ENCODE results near the gene RAPGEFL1.

Gene RAPGEFL1

DNA sequence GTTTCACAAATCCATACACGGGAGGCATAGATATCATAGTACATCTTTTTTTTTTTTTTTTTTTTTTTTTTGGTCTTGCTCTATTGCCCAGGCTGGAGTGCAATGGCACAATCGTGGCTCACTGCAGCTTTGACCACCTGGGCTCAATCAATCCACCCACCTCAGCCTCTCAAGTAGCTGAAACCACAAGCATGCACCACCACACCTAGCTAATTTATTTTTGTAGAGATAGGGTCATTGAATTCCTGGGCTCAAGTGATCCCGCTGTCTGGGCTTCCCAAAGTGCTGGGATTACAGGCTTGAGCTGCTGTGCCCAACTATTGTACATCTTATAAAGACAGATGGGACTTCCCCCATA, 3.5 kb upstream of the RAPGEFL1 start:
- Histone ChIP-seq H3K27ac (ENCODE audit: low read depth, low read length) (no peak overlapping the region), H2AFZ (ENCODE audit: low read length, unreplicated experiment) (no peak overlapping the region), H3K27me3 (ENCODE audit: insufficient read depth, low read length) (no peaks in the 10 kb centered on the region), H3K79me2 (ENCODE audit: control insufficient read depth, insufficient read depth, low read length, unreplicated experiment) (no peaks in the 10 kb centered on the region), H3K4me3 (ENCODE audit: low read depth, low read length) (no peak overlapping the region), H3K36me3 (ENCODE audit: insufficient read depth, low read length) (peaks cover 27% of the 10 kb centered on the region), H3K4me1 (ENCODE audit: control insufficient read depth, insufficient read depth, low read length, unreplicated experiment) (peaks cover 8% of the 10 kb centered on the region)

DNA sequence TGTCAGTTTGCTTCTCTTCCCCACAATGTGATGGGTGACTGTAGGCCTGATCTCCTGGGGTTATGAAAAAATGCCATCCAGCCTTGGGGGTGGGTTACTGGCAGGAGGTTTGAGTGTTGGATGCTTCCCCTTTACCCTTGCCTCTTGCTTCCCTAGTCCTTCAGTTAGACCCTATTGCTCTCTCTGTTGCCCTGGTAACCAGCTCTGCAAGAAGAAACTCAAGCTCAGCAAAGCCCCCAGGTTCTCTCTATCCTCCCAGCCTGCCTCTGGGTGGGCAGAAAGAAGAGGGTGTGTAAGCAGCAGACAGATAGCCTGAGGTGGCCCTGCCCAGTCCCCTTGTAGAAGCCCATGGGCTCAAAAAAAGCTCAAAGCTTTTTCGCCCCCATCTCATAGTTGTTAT, 2.8 kb upstream of the RAPGEFL1 start:
- Histone ChIP-seq H3K4me3 (ENCODE audit: low read depth, low read length) (no peak overlapping the region), H3K36me3 (ENCODE audit: insufficient read depth, low read length) (peaks cover 20% of the 10 kb centered on the region; the same call in 1 of the 2 replicates), H3K27ac (ENCODE audit: low read depth, low read length) (no peak overlapping the region), H3K4me1 (ENCODE audit: control insufficient read depth, insufficient read depth, low read length, unreplicated experiment) (peaks cover 10% of the 10 kb centered on the region), H2AFZ (ENCODE audit: low read length, unreplicated experiment) (no peak overlapping the region), H3K27me3 (ENCODE audit: insufficient read depth, low read length) (no peaks in the 10 kb centered on the region), H3K79me2 (ENCODE audit: control insufficient read depth, insufficient read depth, low read length, unreplicated experiment) (no peaks in the 10 kb centered on the region)

DNA sequence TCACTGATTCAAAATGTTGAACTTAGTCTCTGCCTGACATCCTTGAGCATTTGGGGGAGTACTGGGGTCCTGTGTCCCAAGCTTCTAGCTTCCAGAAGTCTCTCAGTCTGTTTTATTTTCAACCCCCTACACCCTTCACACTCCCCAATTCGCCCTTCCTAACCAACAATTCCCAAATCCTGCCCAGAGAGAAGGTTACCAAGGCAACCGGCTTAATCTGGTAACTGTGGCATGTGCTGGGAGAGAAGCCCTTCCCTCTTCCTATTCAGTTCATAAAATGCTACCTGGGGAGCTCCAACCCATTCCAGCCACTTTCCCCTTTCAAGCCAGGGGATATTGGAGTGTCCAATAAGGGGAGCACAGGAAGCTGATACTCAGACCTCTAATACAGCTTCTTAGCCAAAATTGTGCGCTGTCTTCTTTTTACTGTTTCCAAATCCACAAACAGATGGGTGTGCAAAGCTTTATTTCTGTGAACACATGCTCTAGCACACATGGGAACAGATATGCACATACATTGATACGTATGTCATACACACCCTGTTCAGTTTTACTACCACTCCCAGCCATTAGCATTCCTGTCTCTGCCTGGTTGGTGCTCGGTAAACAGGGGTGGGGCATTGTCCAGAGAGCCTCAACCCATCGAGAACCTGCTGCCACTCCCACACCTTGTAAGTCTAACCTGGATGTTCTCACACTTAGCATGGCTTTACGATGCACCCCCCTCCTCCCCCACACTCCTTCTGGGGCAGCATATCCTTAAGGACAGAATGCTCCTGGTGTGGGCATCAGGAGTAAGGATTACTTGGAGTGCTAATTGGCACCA, 1.1 kb upstream of the RAPGEFL1 start:
- H3K79me2 ChIP-seq (ENCODE audit: control insufficient read depth, insufficient read depth, low read length, unreplicated experiment): no peaks in the 10 kb centered on the region
- H3K4me3 ChIP-seq (ENCODE audit: low read depth, low read length): no peak overlapping the region
- no peak overlapping the region for H2AFZ ChIP-seq (ENCODE audit: low read length, unreplicated experiment)
- H3K27me3 ChIP-seq (ENCODE audit: insufficient read depth, low read length): no peaks in the 10 kb centered on the region
- peaks cover 23% of the 10 kb centered on the region for H3K4me1 ChIP-seq (ENCODE audit: control insufficient read depth, insufficient read depth, low read length, unreplicated experiment)
- H3K36me3 ChIP-seq (ENCODE audit: insufficient read depth, low read length): peaks cover 6% of the 10 kb centered on the region; the same call in 1 of the 2 replicates
- no peak overlapping the region for H3K27ac ChIP-seq (ENCODE audit: low read depth, low read length)

DNA sequence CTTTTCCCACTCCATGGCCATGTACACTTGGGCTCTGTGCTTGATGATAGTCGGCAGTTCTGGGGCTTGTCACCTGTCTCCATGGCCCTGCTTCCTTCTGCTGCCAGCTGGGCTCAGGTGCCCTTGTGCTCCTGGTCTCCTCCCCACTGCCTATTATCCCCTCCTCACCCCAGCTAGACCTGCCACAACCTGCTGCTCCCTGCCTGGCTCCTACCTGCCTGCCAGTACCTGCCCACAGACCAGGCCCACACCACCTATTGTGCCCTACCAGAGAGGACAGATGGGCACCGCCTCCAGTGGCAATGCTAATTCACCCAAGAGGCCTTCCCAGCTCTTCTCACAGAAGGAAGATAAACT, 538 bp upstream of the RAPGEFL1 start:
- H3K36me3 ChIP-seq (ENCODE audit: insufficient read depth, low read length): peaks cover 4% of the 10 kb centered on the region; the same call in 1 of the 2 replicates
- H3K4me1 ChIP-seq (ENCODE audit: control insufficient read depth, insufficient read depth, low read length, unreplicated experiment): peaks cover 23% of the 10 kb centered on the region
- no peaks in the 10 kb centered on the region for H3K27me3 ChIP-seq (ENCODE audit: insufficient read depth, low read length)
- H3K27ac ChIP-seq (ENCODE audit: low read depth, low read length): no peak overlapping the region
- H3K79me2 ChIP-seq (ENCODE audit: control insufficient read depth, insufficient read depth, low read length, unreplicated experiment): no peaks in the 10 kb centered on the region
- H2AFZ ChIP-seq (ENCODE audit: low read length, unreplicated experiment): no peak overlapping the region
- H3K4me3 ChIP-seq (ENCODE audit: low read depth, low read length): peak overlapping the region; percentile 57; the same call in 1 of the 2 replicates

DNA sequence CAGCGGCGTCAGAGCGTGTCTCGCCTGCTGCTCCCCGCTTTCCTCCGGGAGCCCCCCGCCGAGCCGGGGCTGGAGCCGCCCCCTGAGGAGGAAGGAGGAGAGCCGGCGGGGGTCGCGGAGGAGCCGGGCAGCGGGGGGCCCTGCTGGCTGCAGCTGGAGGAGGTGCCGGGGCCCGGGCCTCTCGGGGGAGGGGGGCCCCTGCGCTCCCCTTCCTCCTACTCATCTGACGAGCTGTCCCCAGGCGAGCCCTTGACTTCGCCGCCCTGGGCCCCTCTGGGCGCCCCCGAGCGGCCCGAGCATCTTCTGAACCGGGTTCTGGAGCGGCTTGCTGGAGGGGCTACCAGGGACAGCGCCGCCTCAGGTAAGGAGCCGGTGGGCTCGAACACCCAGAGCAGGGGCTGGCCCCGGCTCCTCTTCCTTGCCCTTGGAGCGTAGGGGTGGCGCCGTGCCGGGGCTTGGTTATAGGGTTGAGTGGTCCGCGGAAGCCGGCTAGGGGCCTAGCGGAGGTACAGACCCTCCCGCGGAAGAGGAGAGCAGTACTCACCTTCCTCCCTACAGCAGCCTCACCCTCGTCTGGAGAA, 841 bp downstream of the RAPGEFL1 start:
- peaks cover 23% of the 10 kb centered on the region for H3K4me1 ChIP-seq (ENCODE audit: control insufficient read depth, insufficient read depth, low read length, unreplicated experiment)
- no peak overlapping the region for H3K4me3 ChIP-seq (ENCODE audit: low read depth, low read length)
- no peak overlapping the region for H3K27ac ChIP-seq (ENCODE audit: low read depth, low read length)

DNA sequence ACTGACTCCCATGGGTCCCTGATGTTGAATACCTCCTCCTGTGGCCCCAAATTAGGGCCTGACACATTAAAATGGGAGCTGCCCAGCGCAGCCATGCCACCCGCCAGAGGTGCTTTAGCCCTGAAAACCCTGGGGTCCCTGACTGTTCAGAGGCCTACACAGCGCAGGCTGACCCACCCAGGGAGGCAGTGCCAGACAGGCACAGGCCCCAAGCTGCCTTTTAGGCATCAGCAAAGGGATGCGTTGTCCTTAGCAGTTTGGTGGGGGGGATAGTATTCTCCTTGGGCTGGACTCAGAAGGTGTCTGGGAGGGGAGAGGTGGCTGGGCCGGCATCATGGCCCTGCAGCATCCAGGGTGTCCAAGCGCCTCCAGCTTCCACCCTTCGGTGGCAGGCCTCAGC, 1.4 kb downstream of the RAPGEFL1 start:
- H2AFZ ChIP-seq (ENCODE audit: low read length, unreplicated experiment): no peak overlapping the region
- H3K27ac ChIP-seq (ENCODE audit: low read depth, low read length): no peak overlapping the region
- H3K79me2 ChIP-seq (ENCODE audit: control insufficient read depth, insufficient read depth, low read length, unreplicated experiment): no peaks in the 10 kb centered on the region
- H3K36me3 ChIP-seq (ENCODE audit: insufficient read depth, low read length): no peaks in the 10 kb centered on the region
- no peak overlapping the region for H3K4me3 ChIP-seq (ENCODE audit: low read depth, low read length)
- no peaks in the 10 kb centered on the region for H3K27me3 ChIP-seq (ENCODE audit: insufficient read depth, low read length)
- peaks cover 23% of the 10 kb centered on the region for H3K4me1 ChIP-seq (ENCODE audit: control insufficient read depth, insufficient read depth, low read length, unreplicated experiment)

More for the DNA sequence above, 841 bp downstream of the RAPGEFL1 start:
- H3K36me3 ChIP-seq (ENCODE audit: insufficient read depth, low read length): no peaks in the 10 kb centered on the region
- no peaks in the 10 kb centered on the region for H3K79me2 ChIP-seq (ENCODE audit: control insufficient read depth, insufficient read depth, low read length, unreplicated experiment)
- H3K27me3 ChIP-seq (ENCODE audit: insufficient read depth, low read length): no peaks in the 10 kb centered on the region
- H2AFZ ChIP-seq (ENCODE audit: low read length, unreplicated experiment): no peak overlapping the region

DNA sequence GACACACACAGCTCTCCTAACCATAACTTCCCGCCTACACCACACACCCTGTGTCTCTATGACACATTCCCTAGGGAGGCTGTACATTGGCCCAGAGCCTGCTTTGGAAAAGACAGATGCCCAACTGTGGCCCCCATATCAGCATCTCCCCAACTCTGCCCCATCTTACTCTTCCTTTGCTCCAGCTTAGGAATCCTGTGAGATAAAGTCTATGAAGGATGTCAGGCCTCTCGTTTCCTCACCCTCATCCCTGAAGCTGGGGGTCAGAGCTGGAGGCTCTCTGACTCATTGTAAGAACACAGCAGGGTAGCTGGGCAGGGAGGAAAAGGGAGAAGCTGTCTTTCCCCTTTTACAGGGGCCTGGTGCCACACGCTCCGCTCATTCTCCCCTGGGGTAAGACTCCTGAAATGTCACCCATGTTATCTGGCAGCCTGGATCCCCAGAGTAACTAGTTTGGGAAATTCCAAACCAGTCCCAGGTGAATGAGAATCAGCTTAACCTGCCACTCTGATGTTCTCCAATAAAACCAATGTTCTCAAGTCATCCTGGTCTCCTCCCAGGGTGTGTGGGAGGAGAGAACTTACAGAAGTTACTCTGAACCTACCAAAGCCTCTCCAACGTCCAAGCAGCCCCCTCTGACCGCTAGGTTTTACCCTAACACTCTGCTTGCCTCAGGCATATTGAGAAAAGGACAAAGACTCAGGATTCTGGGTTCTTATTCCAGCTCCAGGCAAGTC, 2.8 kb downstream of the RAPGEFL1 start:
- H3K27ac ChIP-seq (ENCODE audit: low read depth, low read length): 0 out of 2 replicates have a peak overlapping the region, but pooled peaks have one; percentile 29
- H3K27me3 ChIP-seq (ENCODE audit: insufficient read depth, low read length): no peaks in the 10 kb centered on the region
- H2AFZ ChIP-seq (ENCODE audit: low read length, unreplicated experiment): no peak overlapping the region

DNA sequence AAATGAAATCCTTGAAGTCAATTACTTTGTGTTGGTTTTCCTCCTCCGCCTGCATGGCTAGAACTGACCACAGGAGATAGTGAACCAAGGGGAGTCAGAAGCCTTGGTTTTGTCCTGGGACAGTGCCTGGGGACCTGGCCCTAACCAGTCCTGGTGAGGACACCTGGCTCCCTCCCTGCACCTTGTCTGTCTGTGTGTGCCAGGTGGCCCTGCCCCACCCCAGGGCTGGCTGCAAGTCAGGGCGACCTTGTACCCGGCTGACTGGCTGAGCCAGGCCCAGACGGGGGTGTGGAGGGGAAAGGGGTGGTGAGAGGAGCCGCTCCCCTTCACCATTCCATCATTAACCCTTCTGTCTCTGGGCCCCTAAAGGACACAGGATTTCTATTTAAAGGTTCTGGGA, 3.4 kb downstream of the RAPGEFL1 start:
- H3K79me2 ChIP-seq (ENCODE audit: control insufficient read depth, insufficient read depth, low read length, unreplicated experiment): no peaks in the 10 kb centered on the region
- no peak overlapping the region for H2AFZ ChIP-seq (ENCODE audit: low read length, unreplicated experiment)
- no peaks in the 10 kb centered on the region for H3K36me3 ChIP-seq (ENCODE audit: insufficient read depth, low read length)
- H3K27ac ChIP-seq (ENCODE audit: low read depth, low read length): 0 out of 2 replicates have a peak overlapping the region, but pooled peaks have one; percentile 29
- H3K27me3 ChIP-seq (ENCODE audit: insufficient read depth, low read length): no peaks in the 10 kb centered on the region
- peaks cover 23% of the 10 kb centered on the region for H3K4me1 ChIP-seq (ENCODE audit: control insufficient read depth, insufficient read depth, low read length, unreplicated experiment)
- no peak overlapping the region for H3K4me3 ChIP-seq (ENCODE audit: low read depth, low read length)

More for the DNA sequence above, 2.8 kb downstream of the RAPGEFL1 start:
- H3K36me3 ChIP-seq (ENCODE audit: insufficient read depth, low read length): no peaks in the 10 kb centered on the region
- H3K4me1 ChIP-seq (ENCODE audit: control insufficient read depth, insufficient read depth, low read length, unreplicated experiment): peaks cover 23% of the 10 kb centered on the region
- no peaks in the 10 kb centered on the region for H3K79me2 ChIP-seq (ENCODE audit: control insufficient read depth, insufficient read depth, low read length, unreplicated experiment)
- no peak overlapping the region for H3K4me3 ChIP-seq (ENCODE audit: low read depth, low read length)

DNA sequence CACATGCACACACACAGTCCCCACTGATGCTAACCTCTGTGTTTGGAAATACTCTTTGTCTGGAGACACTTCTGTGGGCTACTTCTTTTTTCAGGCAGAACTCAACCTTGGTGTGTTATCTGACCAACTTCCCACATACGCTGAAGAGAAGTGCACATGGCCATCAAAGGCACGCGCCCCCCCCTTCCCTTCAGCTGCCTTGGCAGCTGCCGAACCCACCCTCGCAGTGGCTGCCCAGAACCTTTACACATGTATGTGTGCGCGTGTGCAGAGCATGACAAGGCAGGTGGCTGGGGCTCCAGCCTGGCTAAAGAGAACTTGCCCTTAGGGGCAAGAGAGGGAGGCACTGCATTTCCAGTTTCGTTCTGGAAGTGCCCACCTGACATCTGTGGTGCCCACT, 3.9 kb downstream of the RAPGEFL1 start:
- H3K36me3 ChIP-seq (ENCODE audit: insufficient read depth, low read length): no peaks in the 10 kb centered on the region
- H3K4me1 ChIP-seq (ENCODE audit: control insufficient read depth, insufficient read depth, low read length, unreplicated experiment): peaks cover 23% of the 10 kb centered on the region
- H2AFZ ChIP-seq (ENCODE audit: low read length, unreplicated experiment): no peak overlapping the region
- no peaks in the 10 kb centered on the region for H3K27me3 ChIP-seq (ENCODE audit: insufficient read depth, low read length)
- no peaks in the 10 kb centered on the region for H3K79me2 ChIP-seq (ENCODE audit: control insufficient read depth, insufficient read depth, low read length, unreplicated experiment)
- no peak overlapping the region for H3K27ac ChIP-seq (ENCODE audit: low read depth, low read length)
- H3K4me3 ChIP-seq (ENCODE audit: low read depth, low read length): no peak overlapping the region

DNA sequence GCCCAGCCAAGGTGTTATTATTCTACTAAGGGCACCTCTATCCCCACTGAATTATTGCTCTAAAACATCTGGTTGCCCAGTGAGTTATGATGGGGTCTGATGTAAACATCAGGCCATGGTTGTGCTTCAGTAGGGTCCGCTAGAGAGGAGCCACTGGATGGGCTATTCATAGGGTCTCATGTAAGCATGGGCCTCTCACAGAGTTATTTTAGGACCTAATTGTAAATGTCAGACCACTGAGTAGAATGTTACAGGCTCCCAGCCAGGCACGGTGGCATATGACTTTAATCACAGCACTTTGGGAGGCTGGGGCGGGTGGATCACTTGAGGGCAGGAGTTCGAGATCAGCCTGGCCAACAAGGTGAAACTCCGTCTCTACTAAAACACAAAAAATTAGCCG, 5.3 kb downstream of the RAPGEFL1 start:
- Histone ChIP-seq H3K4me1 (ENCODE audit: control insufficient read depth, insufficient read depth, low read length, unreplicated experiment) (peaks cover 17% of the 10 kb centered on the region), H3K79me2 (ENCODE audit: control insufficient read depth, insufficient read depth, low read length, unreplicated experiment) (no peaks in the 10 kb centered on the region), H3K4me3 (ENCODE audit: low read depth, low read length) (no peak overlapping the region), H2AFZ (ENCODE audit: low read length, unreplicated experiment) (no peak overlapping the region), H3K27me3 (ENCODE audit: insufficient read depth, low read length) (no peaks in the 10 kb centered on the region), H3K27ac (ENCODE audit: low read depth, low read length) (no peak overlapping the region), H3K36me3 (ENCODE audit: insufficient read depth, low read length) (no peaks in the 10 kb centered on the region)

All from ACC112 (cell line).